ENCODE measurements around the gene MYH7B.

MYH7B gene

GRCh38 chr20:34955231-34956040, at the start of gene MYH7B, which contains the start of gene GSS:
Gene MYH7B, plus strand, starts transcription at chr20:34955868. Its CDS starts 22,138 bp downstream, at chr20:34978006.
Gene GSS, minus strand, starts transcription at chr20:34955806. Its CDS starts 3,954 bp downstream, at chr20:34951852.
- peak; percentile 94 to 95 for DNase-seq

- DNase-seq = peak; percentile 12 to 17
Observed at GRCh38 chr20:34907616-34908469, 47.8 kb upstream of the MYH7B start.

GRCh38 chr20:34915131-34915530, 40.5 kb upstream of the MYH7B start:
- no peak for DNase-seq

- DNase-seq = no peak
Observed at GRCh38 chr20:34915749-34916455, 39.8 kb upstream of the MYH7B start.

GRCh38 chr20:34916774-34917354, 38.8 kb upstream of the MYH7B start:
- DNase-seq = no peak

GRCh38 chr20:34920055-34920454, 35.6 kb upstream of the MYH7B start:
- no peak for DNase-seq

- DNase-seq = no peak
Observed at GRCh38 chr20:34921436-34921835, 34.2 kb upstream of the MYH7B start.

GRCh38 chr20:34922654-34923381, 32.9 kb upstream of the MYH7B start:
- no peak for DNase-seq

GRCh38 chr20:34923414-34923813, 32.3 kb upstream of the MYH7B start:
- DNase-seq = no peak

- DNase-seq = no peak
Observed at GRCh38 chr20:34925341-34925740, 30.3 kb upstream of the MYH7B start.

GRCh38 chr20:34925981-34926380, 29.7 kb upstream of the MYH7B start:
- DNase-seq = no peak

- no peak for DNase-seq
Observed at GRCh38 chr20:34926581-34926980, 29.1 kb upstream of the MYH7B start.

- DNase-seq = no peak
Observed at GRCh38 chr20:34927736-34928135, 27.9 kb upstream of the MYH7B start.

- DNase-seq = no peak
Observed at GRCh38 chr20:34928411-34928810, 27.3 kb upstream of the MYH7B start.

GRCh38 chr20:34931771-34932170, 23.9 kb upstream of the MYH7B start:
- no peak for DNase-seq

GRCh38 chr20:34938466-34939163, 17.1 kb upstream of the MYH7B start:
- no peak for DNase-seq

GRCh38 chr20:34940081-34940481, 15.6 kb upstream of the MYH7B start:
- DNase-seq = no peak

- no peak for DNase-seq
Observed at GRCh38 chr20:34941226-34941625, 14.4 kb upstream of the MYH7B start.

- DNase-seq = no peak
Observed at GRCh38 chr20:34942301-34942700, 13.4 kb upstream of the MYH7B start.

- no peak for DNase-seq
Observed at GRCh38 chr20:34943808-34944567, 11.7 kb upstream of the MYH7B start.

Measured in SHP77 (cell line).